GM13976 (cell line): ENCODE data around the gene PDE2A.

Experiments
- DNase-seq: peaks from one replicate; pipeline ENCODE4 v3.0.0; 2012; ENCODE audit warnings: low spot score
- CTCF ChIP-seq: IDR thresholded peaks from 2 replicates; pipeline ENCODE4 v1.5.1; 2012; ENCODE audit warnings: borderline replicate concordance, mild to moderate bottlenecking; ENCODE audit not compliant: insufficient read depth; ENCODE audit errors: extremely low read depth, missing control alignments, control extremely low read depth
- in situ Hi-C: fragments of 300-500 bp; cut with MboI; formaldehyde crosslinking; loops from one replicate; pipeline ENCODE4 v1.12.0; 2022; ENCODE audit warnings: low sequenced_read_pairs, mixed read lengths, inconsistent platforms; ENCODE audit not compliant: unreplicated experiment

The PDE2A gene

GRCh38 chr11:72605973-72606747, 68.1 kb downstream of the PDE2A start:
- DNase-seq, result no peak
- in situ Hi-C loops, result no loop called here

GRCh38 chr11:72604256-72604655, 70.0 kb downstream of the PDE2A start:
- no peak for TF ChIP-seq CTCF
- DNase-seq, result no peak
- in situ Hi-C loops, result no loop called here

More at GRCh38 chr11:72605973-72606747, 68.1 kb downstream of the PDE2A start:
- TF ChIP-seq CTCF, result no peak

- no peak for TF ChIP-seq CTCF
- in situ Hi-C loops, result no loop called here
- DNase-seq, result no peak
These were observed 71.8 kb downstream of the PDE2A start for GRCh38 chr11:72602250-72602904.

GRCh38 chr11:72600557-72600956, 73.7 kb downstream of the PDE2A start:
- in situ Hi-C loops, result no loop called here
- no peak for TF ChIP-seq CTCF
- no peak for DNase-seq

- DNase-seq, result no peak
- in situ Hi-C loops, result no loop called here
- TF ChIP-seq CTCF, result no peak
These were observed 74.7 kb downstream of the PDE2A start for GRCh38 chr11:72599325-72600117.

- no peak for TF ChIP-seq CTCF
- no peak for DNase-seq
- in situ Hi-C loops, result no loop called here
These were observed 75.3 kb downstream of the PDE2A start for GRCh38 chr11:72598906-72599305.
